Lower leg skin (tissue), 3 donors: ENCODE data around the gene STARD13.

Source experiments
- CTCF ChIP-seq, 3 donors: fragments of 450-650 bp; IDR thresholded peaks; one replicate each; pipeline ENCODE4 v1.5.1; 2016; ENCODE audit warnings: antibody characterized with exemption in 3 of 3, mild to moderate bottlenecking in 3 of 3, moderate library complexity in 2 of 3
- POLR2A ChIP-seq, 2 donors: fragments of 450-650 bp; IDR thresholded peaks; one replicate each; pipeline ENCODE4 v1.6.1; 2016 to 2017; ENCODE audit warnings: antibody characterized with exemption in 2 of 2, mild to moderate bottlenecking in 1 of 2, moderate library complexity in 1 of 2

GRCh38 chr13:33119856-33120543, 165.6 kb downstream of the STARD13 start:
- TF ChIP-seq CTCF (IDR thresholded peaks at IDR 0.05) = no peak
- TF ChIP-seq POLR2A (IDR thresholded peaks at IDR 0.05) = no peak
